GM11168 (cell line): ENCODE results near the gene GPR146.
"Not testable (repeated sequence)": the region's sequence is repeated elsewhere in the genome, so short reads cannot be mapped to it uniquely, and the experiment has no call there.

ENCODE experiments used
- in situ Hi-C: fragments of 300-500 bp; cut with MboI; formaldehyde crosslinking; loops from one replicate; pipeline ENCODE4 v1.12.0; 2022; ENCODE audit warnings: low sequenced_read_pairs; ENCODE audit not compliant: unreplicated experiment

GPR146 gene

DNA sequence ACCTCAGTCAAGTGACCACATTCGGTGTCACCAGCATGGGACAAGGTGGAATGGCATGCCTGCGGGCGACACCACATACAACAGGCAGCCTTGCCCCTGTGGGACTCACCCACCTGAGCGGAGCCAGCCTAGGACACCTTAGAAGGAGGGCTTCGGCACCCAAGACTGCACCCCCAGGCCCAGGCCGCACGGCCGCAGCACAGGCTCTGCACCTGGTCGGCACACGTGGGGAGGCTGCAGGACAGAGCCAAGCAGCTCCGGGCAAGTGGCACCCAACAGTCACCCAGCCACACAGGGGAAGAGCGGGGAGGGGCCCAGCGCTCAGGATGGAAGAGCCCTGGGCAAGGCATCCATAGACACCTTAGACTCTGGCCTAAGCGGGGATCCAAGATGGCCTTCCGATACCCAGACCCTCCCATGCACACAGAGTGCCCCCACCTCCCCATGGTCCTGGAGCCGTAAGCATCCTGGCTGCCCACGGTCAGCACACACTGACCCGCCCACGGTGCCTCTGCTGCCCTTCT, 27.4 kb downstream of the GPR146 start:
- in situ Hi-C loops, result no loop called here

DNA sequence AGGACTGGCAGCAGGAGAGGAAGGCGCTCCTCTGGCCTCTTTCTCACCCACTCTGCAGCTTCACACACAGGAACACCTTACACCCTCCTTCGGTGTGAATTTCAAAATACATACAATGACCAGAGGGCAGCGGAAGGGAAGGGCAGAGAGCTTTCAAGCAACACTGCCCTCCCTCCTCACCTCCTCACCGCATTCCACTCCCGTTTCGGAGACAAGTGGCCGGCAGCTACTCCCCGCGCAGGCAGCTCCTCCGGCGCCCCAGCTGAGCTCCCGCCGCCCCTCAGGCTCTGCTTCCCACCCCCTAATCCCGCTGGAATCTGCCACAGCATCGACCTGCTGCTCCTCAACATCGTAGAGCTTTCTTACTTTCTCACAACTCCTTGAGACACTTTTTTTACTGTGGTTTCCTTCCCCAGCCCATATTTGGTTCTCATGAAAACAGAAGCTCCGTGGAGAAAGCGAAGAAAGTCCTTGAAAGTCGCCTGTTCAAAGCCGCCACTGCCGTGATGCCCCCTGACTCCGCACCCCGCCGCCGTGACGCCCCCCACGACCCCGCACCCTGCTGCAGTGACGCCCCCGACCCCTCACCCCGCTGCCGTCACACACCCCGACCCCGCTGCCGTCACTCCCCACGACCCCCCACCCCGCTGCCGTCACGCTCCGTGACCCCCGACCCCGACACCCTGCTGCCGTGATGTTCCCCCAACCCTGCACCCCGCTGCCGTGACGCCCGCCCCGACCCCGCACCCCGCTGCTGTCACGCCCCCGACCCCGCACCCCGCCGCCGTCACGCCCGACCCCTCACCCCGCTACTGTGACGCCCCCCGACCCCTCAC, 29.0 kb downstream of the GPR146 start:
- in situ Hi-C loops, result no loop called here

- in situ Hi-C loops, result not testable (repeated sequence)
Measured at GRCh38 chr7:1074018-1074417, 29.7 kb downstream of the GPR146 start.

- in situ Hi-C loops, result no loop called here
Measured at GRCh38 chr7:1074593-1075431, 30.5 kb downstream of the GPR146 start.

GRCh38 chr7:1076184-1077072, 32.1 kb downstream of the GPR146 start:
- in situ Hi-C loops, result no loop called here

GRCh38 chr7:1078519-1078918, 34.2 kb downstream of the GPR146 start:
- in situ Hi-C loops, result no loop called here

- in situ Hi-C loops, result no loop called here
Measured at GRCh38 chr7:1078985-1079384, 34.6 kb downstream of the GPR146 start.

DNA sequence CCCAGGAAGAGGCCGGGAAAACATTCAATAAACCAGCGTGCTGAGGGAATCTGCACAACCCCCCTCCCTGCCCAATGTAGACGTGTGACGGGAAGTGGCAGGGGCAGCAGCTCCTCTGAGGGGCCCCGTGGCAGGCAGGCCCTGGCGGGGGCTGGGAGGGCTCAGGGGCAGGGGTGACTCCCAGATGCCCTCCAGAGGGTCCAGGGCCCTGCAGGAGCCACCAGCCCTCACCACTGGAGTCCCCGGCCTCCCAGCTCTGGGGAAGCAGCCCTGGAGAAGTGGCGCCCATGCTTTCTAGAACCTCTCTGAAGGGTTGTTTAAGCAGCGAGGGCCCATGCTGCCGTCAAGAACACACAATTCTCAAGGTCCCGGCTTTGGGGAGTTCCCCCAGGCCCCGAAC, 35.2 kb downstream of the GPR146 start:
- in situ Hi-C loops, result no loop called here

DNA sequence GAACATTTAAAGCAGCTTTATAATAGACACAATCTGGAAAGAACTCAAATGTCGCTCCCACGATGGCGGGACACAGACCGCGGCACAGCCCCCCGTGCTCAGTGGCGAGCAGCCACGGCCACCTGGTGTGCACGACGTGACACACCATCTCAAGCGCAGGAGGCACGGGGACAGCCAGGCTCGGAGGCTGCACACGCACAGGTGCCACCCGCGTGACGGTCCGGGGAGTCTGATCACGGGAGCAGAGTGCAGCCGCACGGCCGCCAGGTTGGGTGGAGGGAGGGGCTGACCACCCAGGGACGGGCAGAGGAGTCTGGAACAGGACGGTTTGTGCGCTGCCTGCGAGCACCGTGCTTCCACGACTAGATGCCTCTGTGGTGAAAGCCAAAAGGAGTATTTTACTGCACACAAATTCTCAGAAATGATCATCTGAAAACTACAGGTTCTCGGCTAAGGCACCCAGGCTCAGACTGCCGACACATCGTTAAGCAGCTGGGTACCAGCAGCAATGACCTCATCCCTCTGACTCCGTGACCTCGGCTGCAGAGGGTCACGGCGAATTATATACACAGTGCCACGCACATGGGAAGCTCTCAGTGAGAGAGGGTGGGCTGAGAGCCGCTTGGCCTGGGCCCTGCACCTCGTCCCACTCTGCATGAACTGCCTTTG, 36.0 kb downstream of the GPR146 start:
- in situ Hi-C loops, result loop anchor here (5.0 kb wide), 1 partner anchor 83 kb away; no protein-coding TSS in a partner anchor

GRCh38 chr7:1080921-1081255, 36.5 kb downstream of the GPR146 start:
- in situ Hi-C loops, result loop anchor here (5.0 kb wide), 1 partner anchor 84 kb away; no protein-coding TSS in a partner anchor

- in situ Hi-C loops, result loop anchor here (5.0 kb wide), 1 partner anchor 84 kb away; no protein-coding TSS in a partner anchor
Measured at GRCh38 chr7:1081336-1081735, 37.0 kb downstream of the GPR146 start.

DNA sequence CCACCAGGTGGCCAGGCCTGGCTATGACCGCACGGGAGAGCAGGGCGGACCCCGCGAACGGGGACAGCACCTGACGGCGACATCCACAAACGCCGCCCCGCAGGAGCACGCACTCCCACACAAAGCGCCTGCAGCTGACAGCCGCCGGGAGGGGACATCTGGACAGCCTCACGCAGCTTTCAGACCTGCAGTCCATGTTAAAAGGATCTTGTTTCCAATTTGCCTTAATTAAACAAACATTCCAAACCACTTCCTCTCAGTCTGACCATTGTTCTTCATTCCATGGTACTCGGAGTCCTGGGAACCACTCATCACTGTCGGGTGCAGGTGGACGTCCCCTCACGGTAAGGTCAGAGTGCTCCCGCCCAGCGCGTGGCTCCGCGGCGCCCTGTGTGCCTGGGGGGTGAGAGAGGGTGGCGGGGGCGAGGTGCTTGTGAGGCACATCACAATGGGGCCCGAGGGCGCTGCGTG, 37.6 kb downstream of the GPR146 start:
- in situ Hi-C loops, result loop anchor here (5.0 kb wide), 1 partner anchor 85 kb away; no protein-coding TSS in a partner anchor

- in situ Hi-C loops, result loop anchor here (5.0 kb wide), 1 partner anchor 87 kb away; no protein-coding TSS in a partner anchor
Measured at GRCh38 chr7:1083729-1084657, 39.6 kb downstream of the GPR146 start.

GRCh38 chr7:1085266-1085665, 40.9 kb downstream of the GPR146 start:
- in situ Hi-C loops, result no loop called here

DNA sequence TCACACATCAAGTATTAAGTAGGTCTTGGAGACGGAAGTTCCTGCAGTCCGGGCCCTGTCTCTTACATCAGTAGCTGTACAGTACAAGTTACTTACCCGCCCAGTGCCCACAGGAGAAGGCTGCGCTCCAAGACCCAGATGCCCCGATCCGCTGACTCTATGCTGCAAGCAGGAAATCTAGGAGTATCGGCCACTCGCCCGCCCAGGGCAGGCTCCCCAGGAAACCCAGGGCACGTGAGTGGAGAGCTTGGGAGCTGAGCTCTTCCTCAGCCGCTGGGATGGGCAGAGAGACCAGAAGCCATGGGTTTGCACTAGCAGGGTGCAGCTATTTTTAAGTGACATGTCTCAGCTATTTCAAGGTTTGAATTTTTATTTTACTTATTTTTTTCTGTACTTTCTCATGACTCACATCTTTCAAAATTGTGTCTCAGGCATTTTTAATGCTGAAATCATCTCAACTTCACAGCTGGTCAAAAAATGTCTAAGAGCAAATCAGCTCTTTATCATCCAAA, 41.6 kb downstream of the GPR146 start:
- in situ Hi-C loops, result no loop called here

DNA sequence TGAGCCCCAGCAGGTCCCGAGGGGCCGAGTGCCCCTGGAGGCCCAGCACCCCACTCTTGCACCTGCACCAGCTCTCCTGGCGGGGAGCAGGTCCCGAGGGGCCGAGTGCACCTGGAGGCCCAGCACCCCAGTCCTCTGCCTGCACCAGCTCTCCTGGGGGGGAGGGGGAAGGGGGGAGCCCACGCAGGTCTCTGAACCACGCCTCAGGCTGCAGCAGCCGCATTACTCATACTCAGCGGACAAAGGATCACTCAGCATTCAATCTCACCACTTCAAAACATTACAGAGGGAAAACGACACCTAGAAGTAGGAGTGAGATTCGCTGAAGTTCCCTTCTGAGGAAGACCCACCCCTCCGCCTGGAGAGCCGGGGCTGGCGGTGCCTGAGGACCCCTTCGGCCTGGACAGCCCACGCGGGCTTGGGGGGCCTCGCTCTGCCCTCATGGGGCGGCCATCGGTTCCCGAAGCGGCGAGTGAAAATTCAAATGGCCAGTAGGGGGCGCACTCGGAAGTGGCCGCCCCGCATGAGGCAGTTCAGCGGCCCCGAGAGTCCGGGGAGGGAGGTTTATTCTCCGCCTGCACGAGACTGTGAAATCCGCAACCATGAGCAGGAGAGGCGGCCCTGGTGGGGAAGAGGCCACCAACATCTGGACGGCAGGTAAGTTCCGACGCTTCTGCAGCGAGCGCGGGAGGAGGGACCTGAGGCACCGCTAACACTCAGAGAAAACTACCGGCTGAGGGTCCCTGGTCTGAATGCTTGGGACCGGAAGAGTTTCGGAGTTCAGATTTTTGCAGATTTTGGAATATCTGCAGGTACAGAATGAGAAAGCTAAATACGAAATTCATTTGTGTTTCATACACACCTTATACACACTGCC, 42.5 kb downstream of the GPR146 start:
- in situ Hi-C loops, result no loop called here

GRCh38 chr7:1087465-1087814, 43.1 kb downstream of the GPR146 start:
- in situ Hi-C loops, result no loop called here
